Measurements from ENCODE around the gene FBLN7. TPM values are rescaled to one million over a fixed set of nuclear protein-coding genes. Genes with fewer than 3 reads are reported as not detected.

The FBLN7 gene
- total and polyA plus RNA-seq, 11 donors, result 0.23 to 2.9 (median 0.49) TPM; not detected in 1

- H3K36me3 ChIP-seq, result no peaks in the 10 kb centered on the region
- no peak overlapping the region for H3K27ac ChIP-seq
- no peak for ATAC-seq
- TF ChIP-seq CTCF (IDR thresholded peaks at IDR 0.05), result no peak
- TF ChIP-seq POLR2A (IDR thresholded peaks at IDR 0.05), result no peak
- intact Hi-C loops (cut with DNase I), result no loop called here
- DNase-seq, result no peak
- no peaks in the 10 kb centered on the region for H3K9me3 ChIP-seq
- peaks cover 0 to 5% (median 0%) of the 10 kb centered on the region in 12 donors for H3K4me1 ChIP-seq
- no peak overlapping the region for H3K4me3 ChIP-seq
- 82 to 98% (median 83%) methylated on average over 7 to 9 of the region's 9 CpGs for WGBS, 4 donors
- peaks cover 0 to 21% (median 12%) of the 10 kb centered on the region in 9 donors for H3K27me3 ChIP-seq
These were observed 46.9 kb downstream of the FBLN7 start for GRCh38 chr2:112185131-112185530.

GRCh38 chr2:112187046-112187715, 49.0 kb downstream of the FBLN7 start:
- Histone ChIP-seq H3K27ac (peak overlapping the region in 1 of 12 donors; percentile 62), H3K27me3 (peaks cover 0 to 2% (median 0%) of the 10 kb centered on the region in 9 donors), H3K4me1 (no peaks in the 10 kb centered on the region), H3K36me3 (no peaks in the 10 kb centered on the region), H3K9me3 (no peaks in the 10 kb centered on the region), H3K4me3 (no peak overlapping the region)
- ATAC-seq, result no peak
- intact Hi-C loops (cut with DNase I), result no loop called here
- no peak for TF ChIP-seq CTCF (IDR thresholded peaks at IDR 0.05)
- TF ChIP-seq POLR2A (IDR thresholded peaks at IDR 0.05), result no peak
- no peak for DNase-seq
- 95 to 98% (median 98%) methylated on average over 31 of the region's 31 CpGs for WGBS, 4 donors

GRCh38 chr2:112187805-112188596, 49.8 kb downstream of the FBLN7 start:
- Histone ChIP-seq H3K27me3 (no peaks in the 10 kb centered on the region), H3K4me3 (no peak overlapping the region), H3K27ac (peak overlapping the region in 1 of 12 donors; percentile 62), H3K9me3 (no peaks in the 10 kb centered on the region), H3K4me1 (no peaks in the 10 kb centered on the region), H3K36me3 (no peaks in the 10 kb centered on the region)
- no peak for DNase-seq
- no peak for TF ChIP-seq POLR2A (IDR thresholded peaks at IDR 0.05)
- no peak for TF ChIP-seq CTCF (IDR thresholded peaks at IDR 0.05)
- ATAC-seq, result peak in 1 of 4 donors; percentile 55
- WGBS, 4 donors, result 59 to 69% (median 66%) methylated on average over 9 of the region's 9 CpGs
- intact Hi-C loops (cut with DNase I), result no loop called here

GRCh38 chr2:112189001-112189556, 50.9 kb downstream of the FBLN7 start:
- Histone ChIP-seq H3K4me3 (no peak overlapping the region), H3K36me3 (no peaks in the 10 kb centered on the region), H3K9me3 (no peaks in the 10 kb centered on the region), H3K27ac (peak overlapping the region in 1 of 12 donors; percentile 62), H3K27me3 (no peaks in the 10 kb centered on the region), H3K4me1 (no peaks in the 10 kb centered on the region)
- ATAC-seq, result no peak
- no peak for DNase-seq
- TF ChIP-seq CTCF (IDR thresholded peaks at IDR 0.05), result no peak
- intact Hi-C loops (cut with DNase I), result no loop called here
- 95 to 99% (median 97%) methylated on average over 3 of the region's 3 CpGs for WGBS, 4 donors

Measured in heart left ventricle (tissue), 16 donors.